IMR-90 (cell line): ENCODE data around the gene GALNT5.

Experiments used
- CTCF ChIP-seq: conservative IDR thresholded peaks from 2 replicates; pipeline ENCODE4 v1.5.1; 2012; ENCODE audit warnings: mild to moderate bottlenecking, low read depth, low read length, improper control_type of control experiment
- MXI1 ChIP-seq: IDR thresholded peaks from 2 replicates; pipeline ENCODE4 v1.6.1; 2012; ENCODE audit warnings: low read depth, mild to moderate bottlenecking, low read length, moderate library complexity, borderline replicate concordance
- POLR2A ChIP-seq: IDR thresholded peaks from 2 replicates; pipeline ENCODE4 v1.6.1; 2012; ENCODE audit warnings: mild to moderate bottlenecking, low read depth, low read length
- RAD21 ChIP-seq: IDR thresholded peaks from 2 replicates; pipeline ENCODE4 v1.6.1; 2012; ENCODE audit warnings: low read length, improper control_type of control experiment
- RCOR1 ChIP-seq: IDR thresholded peaks from 2 replicates; pipeline ENCODE4 v1.6.1; 2012; ENCODE audit warnings: mild to moderate bottlenecking, low read length, improper control_type of control experiment; ENCODE audit not compliant: insufficient replicate concordance
- RFX5 ChIP-seq: IDR thresholded peaks from 2 replicates; pipeline ENCODE4 v1.8.0; 2012; ENCODE audit warnings: low read depth, mild to moderate bottlenecking, low read length, moderate library complexity
- SMC3 ChIP-seq: fragments of 150-350 bp; IDR thresholded peaks from 2 replicates; pipeline ENCODE4 v1.6.1; 2016; ENCODE audit warnings: low read depth, mild to moderate bottlenecking, antibody characterized with exemption, low read length, moderate library complexity
- TF ChIP-seq, protein P1 (sequence below): fragments of 150-350 bp; IDR thresholded peaks from 2 replicates; pipeline ENCODE4 v1.6.1; 2016; ENCODE audit warnings: low read depth, mild to moderate bottlenecking, low read length, moderate library complexity, borderline replicate concordance

DNA sequence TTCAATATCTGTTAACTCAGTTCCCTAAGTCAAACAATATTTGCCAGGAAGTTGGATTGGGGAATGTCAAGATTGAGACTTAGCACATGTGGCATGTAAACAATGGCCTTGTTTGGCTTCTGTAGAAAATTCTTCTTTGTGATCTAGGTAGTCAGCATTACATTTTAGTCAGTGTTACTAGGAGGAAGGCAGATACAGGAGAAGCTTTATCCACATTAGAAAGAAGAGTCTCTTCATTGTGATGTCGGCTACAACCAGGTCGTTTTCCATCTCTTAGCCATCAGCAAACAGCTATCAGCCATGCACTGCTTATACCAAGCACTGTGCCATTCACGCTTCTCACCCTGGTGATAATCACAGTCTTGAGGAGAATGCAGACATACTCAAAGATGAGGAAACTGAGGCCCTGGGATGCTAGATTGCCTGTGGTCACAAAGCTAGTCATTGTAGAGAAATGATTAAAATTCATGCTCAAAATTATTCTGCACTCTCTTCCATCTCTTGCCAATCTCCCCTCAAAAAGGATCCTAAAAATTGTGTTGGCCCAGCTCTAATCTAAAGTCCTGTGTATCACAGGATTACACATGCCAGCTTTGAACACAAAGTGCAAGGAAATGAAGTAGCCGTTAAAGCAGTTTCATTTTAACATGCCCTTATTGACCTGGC is 3.2 kb downstream of the GALNT5 start:
- no peak for TF ChIP-seq CTCF
- no peak for TF ChIP-seq RFX5
- no peak for TF ChIP-seq POLR2A
- TF ChIP-seq MXI1 = no peak
- TF ChIP-seq, protein P1, sequence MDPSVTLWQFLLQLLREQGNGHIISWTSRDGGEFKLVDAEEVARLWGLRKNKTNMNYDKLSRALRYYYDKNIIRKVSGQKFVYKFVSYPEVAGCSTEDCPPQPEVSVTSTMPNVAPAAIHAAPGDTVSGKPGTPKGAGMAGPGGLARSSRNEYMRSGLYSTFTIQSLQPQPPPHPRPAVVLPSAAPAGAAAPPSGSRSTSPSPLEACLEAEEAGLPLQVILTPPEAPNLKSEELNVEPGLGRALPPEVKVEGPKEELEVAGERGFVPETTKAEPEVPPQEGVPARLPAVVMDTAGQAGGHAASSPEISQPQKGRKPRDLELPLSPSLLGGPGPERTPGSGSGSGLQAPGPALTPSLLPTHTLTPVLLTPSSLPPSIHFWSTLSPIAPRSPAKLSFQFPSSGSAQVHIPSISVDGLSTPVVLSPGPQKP = no peak
- TF ChIP-seq RAD21 = no peak
- no peak for TF ChIP-seq SMC3
- TF ChIP-seq RCOR1 = no peak
